GM18511 (cell line): ENCODE results near the gene TRIM45.

ENCODE experiments used
- ATAC-seq: cut with Tn5 transposase; IDR thresholded peaks from one replicate; pipeline ENCODE4 v1.9.1; 2021; ENCODE audit warnings: mild to moderate bottlenecking, moderate library complexity; ENCODE audit not compliant: unreplicated experiment

TRIM45 gene

DNA sequence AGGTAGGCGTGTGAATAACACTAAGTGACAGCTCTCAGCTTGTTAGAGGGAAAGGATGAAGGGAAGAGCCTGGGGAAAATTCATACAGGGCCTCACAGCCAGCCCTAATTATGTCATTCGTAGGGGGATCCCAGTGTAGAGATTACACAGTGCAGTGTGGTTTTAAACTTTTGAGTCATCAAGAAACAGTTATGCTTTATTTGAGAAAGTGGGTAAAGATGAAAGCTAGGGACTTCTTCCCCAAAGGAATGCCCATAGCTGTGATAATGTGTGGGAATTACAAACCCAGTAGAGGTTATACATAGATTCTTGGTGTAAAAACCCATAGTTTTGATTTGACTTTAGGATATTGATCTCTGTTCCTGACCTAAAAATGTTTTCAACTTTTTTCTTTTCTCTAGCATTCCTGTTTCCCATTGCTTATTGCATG is 59.5 kb downstream of the TRIM45 start:
- ATAC-seq = peak; percentile 19
